GM13977 (cell line): ENCODE data around the gene LIMA1.

ENCODE experiments used
- DNase-seq: peaks from one replicate; pipeline ENCODE4 v3.0.0; 2012; ENCODE audit warnings: low spot score
- CTCF ChIP-seq: IDR thresholded peaks from 2 replicates; pipeline ENCODE4 v1.5.1; 2012; ENCODE audit warnings: mild to moderate bottlenecking, control low read depth; ENCODE audit not compliant: insufficient read depth; ENCODE audit errors: extremely low read depth, missing control alignments
- in situ Hi-C: fragments of 300-500 bp; cut with MboI; formaldehyde crosslinking; loops from one replicate; pipeline ENCODE4 v1.12.0; 2022; ENCODE audit warnings: low sequenced_read_pairs, low pct_unique_long_range_greater_than_20kb, mixed read lengths, inconsistent platforms; ENCODE audit not compliant: unreplicated experiment

Gene LIMA1

DNA sequence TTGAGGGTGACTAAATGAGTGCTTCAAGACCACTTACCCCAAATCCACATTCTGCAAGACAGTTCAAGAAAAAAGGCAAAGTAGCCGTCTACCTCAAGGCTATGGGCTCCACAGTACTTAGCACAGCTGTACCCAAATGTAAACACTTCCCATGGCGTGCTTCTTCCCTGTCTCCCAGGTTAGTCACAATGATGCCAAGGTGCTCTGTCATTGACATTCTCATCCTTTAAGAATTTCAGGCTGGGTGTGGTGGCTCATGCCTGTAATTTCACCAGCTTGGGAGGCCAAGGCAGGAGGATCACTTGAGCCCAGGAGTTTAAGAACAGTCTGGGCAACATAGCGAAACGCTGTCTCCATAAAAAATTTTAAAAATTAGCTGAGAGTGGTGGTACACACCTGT is 64.9 kb downstream of the LIMA1 start:
- no peak for DNase-seq
- no peak for TF ChIP-seq CTCF
- in situ Hi-C loops: no loop called here

GRCh38 chr12:50217202-50217601 is 66.1 kb downstream of the LIMA1 start:
- in situ Hi-C loops: no loop called here
- no peak for DNase-seq
- no peak for TF ChIP-seq CTCF

GRCh38 chr12:50215033-50215432 is 68.3 kb downstream of the LIMA1 start:
- in situ Hi-C loops: no loop called here
- no peak for TF ChIP-seq CTCF
- no peak for DNase-seq

DNA sequence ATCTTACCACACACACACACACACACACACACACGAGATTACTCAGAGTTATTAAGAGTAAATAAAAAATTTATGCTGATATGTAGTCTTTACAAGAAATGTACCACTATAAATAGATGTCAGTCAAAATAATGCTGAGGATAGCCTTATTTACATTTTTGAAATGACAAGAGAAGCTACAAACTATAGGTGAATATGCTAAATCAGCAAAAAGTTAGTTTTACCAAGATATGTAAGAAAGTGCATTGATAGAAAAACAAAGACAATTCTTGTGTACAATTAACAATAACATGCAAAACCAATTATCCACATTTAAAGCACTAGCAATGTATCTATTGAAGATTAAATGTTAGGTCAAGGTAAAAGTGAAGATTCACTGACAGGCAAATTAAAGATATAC is 69.3 kb downstream of the LIMA1 start:
- no peak for DNase-seq
- TF ChIP-seq CTCF: no peak
- in situ Hi-C loops: no loop called here

DNA sequence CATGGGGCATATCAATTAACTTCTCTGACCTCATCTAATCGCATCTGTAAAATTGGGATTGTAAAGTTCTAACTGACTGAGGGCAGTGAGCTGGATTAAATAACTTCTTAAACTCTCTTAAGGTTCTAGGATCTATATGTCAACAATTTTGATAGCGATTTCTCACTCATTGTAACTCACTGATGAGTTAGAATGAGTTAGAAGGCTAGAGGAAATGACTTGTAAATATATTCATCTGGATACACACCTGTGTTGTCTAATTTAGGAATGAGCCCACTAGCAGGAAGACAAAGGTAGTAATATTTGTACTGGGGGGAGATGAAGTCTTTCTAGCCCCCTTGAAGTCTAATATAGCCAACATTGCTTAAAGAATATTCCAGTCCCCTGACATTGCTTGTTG is 69.9 kb downstream of the LIMA1 start:
- TF ChIP-seq CTCF: no peak
- DNase-seq: no peak
- in situ Hi-C loops: no loop called here

DNA sequence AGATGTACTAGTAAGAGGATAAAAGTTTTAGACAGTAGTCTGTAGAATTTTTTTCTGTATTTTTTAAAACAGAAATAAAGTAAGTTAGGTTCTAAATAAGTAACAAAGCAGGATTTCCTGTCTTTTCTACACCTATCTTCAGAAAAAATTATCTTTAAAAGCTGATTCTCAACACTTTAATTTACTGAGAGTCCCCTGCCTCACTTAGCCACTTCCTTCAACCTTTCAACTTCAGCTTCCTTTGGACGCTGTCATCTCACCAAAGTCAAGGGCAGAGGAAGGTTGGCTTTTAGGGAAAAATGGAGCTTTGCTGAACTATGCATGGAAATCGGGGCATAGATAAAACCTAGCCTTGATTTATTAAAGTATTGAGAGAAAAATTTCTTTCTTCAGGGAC is 71.3 kb downstream of the LIMA1 start:
- no peak for DNase-seq
- no peak for TF ChIP-seq CTCF
- in situ Hi-C loops: no loop called here
